ENCODE data around the gene DLGAP3. TPM values are rescaled to one million over a fixed set of nuclear protein-coding genes. Genes with fewer than 3 reads are reported as not detected.

DLGAP3 gene
- total RNA-seq, 1 experiment from 2014 or later = 0.27 TPM

- ATAC-seq (no peak), DNase-seq (ENCODE audit: low read depth, low spot score) (no peak)
- Histone ChIP-seq H3K4me1 (ENCODE audit: control insufficient read depth in 1 of 2, insufficient read depth in 2 of 2, low read length in 2 of 2) (no peaks in the 10 kb centered on the region), H3K79me2 (ENCODE audit: insufficient read depth, low read length) (no peaks in the 10 kb centered on the region), H3K4me3 (replicated peaks in 1 of 2; ENCODE audit: low read depth in 1 of 2, low read length in 2 of 2) (no peak overlapping the region), H3K27ac (ENCODE audit: low read depth, low read length) (no peak overlapping the region), H2AFZ (ENCODE audit: low read depth, low read length, poor library complexity, severe bottlenecking) (no peak overlapping the region), H4K20me1 (ENCODE audit: insufficient read depth) (no peaks in the 10 kb centered on the region), H3K4me2 (ENCODE audit: low read length) (no peak overlapping the region), H3K9me3 (ENCODE audit: control insufficient read depth in 1 of 2, insufficient read depth in 1 of 2, low read depth in 1 of 2, low read length in 2 of 2) (no peaks in the 10 kb centered on the region), H3K27me3 (ENCODE audit: insufficient read depth, low read length) (no peaks in the 10 kb centered on the region), H3K36me3 (ENCODE audit: control insufficient read depth in 1 of 2, insufficient read depth in 2 of 2, low read length in 2 of 2) (no peaks in the 10 kb centered on the region), H3K9ac (ENCODE audit: low read length) (no peak overlapping the region), H3K9me2 (ENCODE audit: insufficient read depth) (no peaks in the 10 kb centered on the region)
- POLR2A ChIA-PET = no interaction called here
- no TSS peak for BruUV-seq (replicated peaks)
- CTCF ChIA-PET = no interaction called here
- intact Hi-C loops (cut with micrococcal nuclease) = no loop called here
- RAD21 ChIA-PET (ENCODE audit: low non-redundant PET in 1 of 2, low total read pairs in 2 of 2, uncharacterized antibody in 2 of 2, unreplicated experiment in 2 of 2) = no interaction called here
- TF ChIP-seq CBX3 (IDR thresholded peaks at IDR 0.05; ENCODE audit: low read depth) = no peak
- TF ChIP-seq EZH2 (IDR thresholded peaks at IDR 0.05) = no peak
These were observed 83.2 kb downstream of the DLGAP3 start for GRCh38 chr1:34846265-34846664.

DNA sequence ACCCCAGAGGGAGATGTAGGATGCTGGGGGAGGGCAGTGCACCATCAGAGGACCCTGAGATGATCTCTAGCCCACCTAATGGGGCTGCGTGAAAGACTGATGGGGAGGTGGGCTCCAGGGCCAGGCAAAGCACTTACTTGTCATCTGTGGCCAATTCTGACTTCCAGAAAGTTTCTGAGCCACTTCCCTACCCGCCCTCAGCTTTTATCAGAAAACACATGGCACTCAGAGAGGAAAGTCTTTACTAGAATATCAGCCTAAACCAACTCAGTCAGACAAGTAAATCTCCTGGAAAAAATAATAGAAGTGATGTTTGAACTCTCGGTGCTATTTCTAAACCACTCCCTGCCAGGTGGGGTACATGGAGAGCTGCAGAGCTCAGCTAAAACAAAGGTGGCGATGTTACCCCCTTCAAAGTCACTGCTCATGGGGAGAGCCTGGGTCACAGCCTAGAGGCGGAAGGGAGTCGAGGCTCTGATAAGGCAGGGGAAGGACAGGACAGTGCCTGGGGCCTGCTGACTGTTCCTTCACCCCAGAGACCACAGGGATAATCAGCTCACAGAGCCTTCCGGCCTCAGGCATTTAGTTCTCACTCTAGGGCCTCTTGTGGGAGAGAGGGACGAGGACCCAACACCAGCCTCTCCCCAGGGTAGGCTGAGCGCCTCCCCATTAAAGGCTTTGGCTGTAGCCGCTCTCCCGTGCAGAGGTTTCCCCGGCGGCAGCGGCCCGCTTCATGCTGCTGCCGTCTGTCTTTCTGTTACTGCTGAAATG, 84.1 kb downstream of the DLGAP3 start:
- Histone ChIP-seq H3K9me3 (ENCODE audit: control insufficient read depth in 1 of 2, insufficient read depth in 1 of 2, low read depth in 1 of 2, low read length in 2 of 2) (no peaks in the 10 kb centered on the region), H3K27ac (ENCODE audit: low read depth, low read length) (no peak overlapping the region), H4K20me1 (ENCODE audit: insufficient read depth) (no peaks in the 10 kb centered on the region), H2AFZ (ENCODE audit: low read depth, low read length, poor library complexity, severe bottlenecking) (no peak overlapping the region), H3K36me3 (ENCODE audit: control insufficient read depth in 1 of 2, insufficient read depth in 2 of 2, low read length in 2 of 2) (no peaks in the 10 kb centered on the region), H3K4me2 (ENCODE audit: low read length) (no peak overlapping the region), H3K4me1 (ENCODE audit: control insufficient read depth in 1 of 2, insufficient read depth in 2 of 2, low read length in 2 of 2) (no peaks in the 10 kb centered on the region), H3K27me3 (ENCODE audit: insufficient read depth, low read length) (no peaks in the 10 kb centered on the region), H3K4me3 (replicated peaks in 1 of 2; ENCODE audit: low read depth in 1 of 2, low read length in 2 of 2) (no peak overlapping the region), H3K79me2 (ENCODE audit: insufficient read depth, low read length) (no peaks in the 10 kb centered on the region), H3K9me2 (ENCODE audit: insufficient read depth) (no peaks in the 10 kb centered on the region), H3K9ac (ENCODE audit: low read length) (no peak overlapping the region)
- no peak for DNase-seq (ENCODE audit: low read depth, low spot score)
- ChIA-PET POLR2A (no interaction called here), RAD21 (ENCODE audit: low non-redundant PET in 1 of 2, low total read pairs in 2 of 2, uncharacterized antibody in 2 of 2, unreplicated experiment in 2 of 2) (no interaction called here), CTCF (interaction anchor here (1.0 kb wide), 1 partner anchor 7 kb away, joined by 3 read pairs; no protein-coding TSS in a partner anchor)
- ATAC-seq = no peak
- intact Hi-C loops (cut with micrococcal nuclease) = no loop called here
- no TSS peak for BruUV-seq (replicated peaks)
- TF ChIP-seq FOSL1 (IDR thresholded peaks at IDR 0.05; ENCODE audit: low read depth) = no peak
- no peak for TF ChIP-seq RAD21 (IDR thresholded peaks at IDR 0.05; ENCODE audit: low read depth)

Measured in HCT116 (cell line).